GM12891 (cell line): ENCODE results near the gene UTP14A.

Experiments used
- POLR2A ChIP-seq: IDR thresholded peaks from 2 replicates; pipeline ENCODE4 v1.6.1; 2011; ENCODE audit warnings: low read depth, low read length, control low read depth
- POLR2AphosphoS5 ChIP-seq: IDR thresholded peaks from 2 replicates; pipeline ENCODE4 v1.6.1; 2011; ENCODE audit warnings: low read depth, low read length, control low read depth
- TAF1 ChIP-seq: IDR thresholded peaks from 2 replicates; pipeline ENCODE4 v1.6.1; 2011; ENCODE audit warnings: low read depth, low read length, control low read depth

DNA sequence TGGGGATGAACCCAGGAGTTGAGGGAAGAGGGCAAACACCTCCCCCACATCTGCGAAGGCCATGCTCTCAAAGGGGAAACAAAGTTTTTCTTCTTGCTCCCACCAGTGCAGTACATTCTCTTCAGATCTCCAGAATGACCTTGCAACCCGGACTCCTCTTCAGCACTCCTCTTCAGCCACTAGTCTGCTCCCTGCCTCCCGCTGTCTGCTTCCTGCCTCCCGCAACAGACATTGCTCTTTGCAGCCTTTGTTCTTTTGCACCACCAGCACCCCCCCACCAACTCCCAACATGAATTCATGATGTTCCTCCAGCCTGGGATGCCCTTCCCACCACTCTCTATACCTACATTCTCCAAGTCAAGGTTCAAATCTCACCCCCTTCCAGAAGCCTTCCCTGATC, 32.1 kb downstream of the UTP14A start:
- TF ChIP-seq POLR2A, result no peak
- no peak for TF ChIP-seq POLR2AphosphoS5
- TF ChIP-seq TAF1, result no peak
